Mesendoderm (in vitro differentiated cells): Measurements from ENCODE around the gene C1orf141.

Experiments
- DNase-seq: peaks from one replicate; pipeline ENCODE4 v3.0.0; 2013
- H2AK5ac ChIP-seq: 2 replicates; pipeline ENCODE4 v1.6.1; 2013; ENCODE audit warnings: low read length, inconsistent platforms
- H2BK120ac ChIP-seq: 2 replicates; pipeline ENCODE4 v1.6.1; 2013; ENCODE audit warnings: low read depth, mild to moderate bottlenecking, low read length, moderate library complexity, mixed read lengths
- H2BK15ac ChIP-seq: replicated peaks from 2 replicates; pipeline ENCODE4 v1.6.1; 2013; ENCODE audit warnings: low read depth, mild to moderate bottlenecking, moderate library complexity
- H2BK5ac ChIP-seq: 2 replicates; pipeline ENCODE4 v1.6.1; 2013; ENCODE audit warnings: low read length, inconsistent platforms
- H3K18ac ChIP-seq: 2 replicates; pipeline ENCODE4 v1.6.1; 2013; ENCODE audit warnings: mild to moderate bottlenecking, low read length, mixed read lengths
- H3K23ac ChIP-seq: one replicate; pipeline ENCODE4 v1.6.1; 2013; ENCODE audit warnings: low read length
- H3K27ac ChIP-seq: 2 replicates; pipeline ENCODE4 v1.5.1; 2013; ENCODE audit warnings: low read depth, mild to moderate bottlenecking, inconsistent platforms, low read length, moderate library complexity
- H3K27me3 ChIP-seq: 2 replicates; pipeline ENCODE4 v1.6.1; 2013; ENCODE audit warnings: low read length, control low read depth, mild to moderate bottlenecking, inconsistent platforms; ENCODE audit not compliant: insufficient read depth, poor library complexity
- H3K36me3 ChIP-seq: 2 replicates; pipeline ENCODE4 v1.6.1; 2013; ENCODE audit warnings: low read length, inconsistent platforms; ENCODE audit not compliant: control insufficient read depth, insufficient read depth
- H3K4ac ChIP-seq: one replicate; pipeline ENCODE4 v1.6.1; 2013; ENCODE audit warnings: low read depth, mild to moderate bottlenecking, low read length, moderate library complexity
- H3K4me1 ChIP-seq: 2 replicates; pipeline ENCODE4 v1.6.1; 2013; ENCODE audit warnings: low read depth, low read length, inconsistent platforms; ENCODE audit not compliant: control insufficient read depth
- H3K4me2 ChIP-seq: 2 replicates; pipeline ENCODE4 v1.6.1; 2013; ENCODE audit warnings: low read length
- H3K4me3 ChIP-seq: 2 replicates; pipeline ENCODE4 v1.5.1; 2013; ENCODE audit warnings: mild to moderate bottlenecking, low read length
- H3K56ac ChIP-seq: one replicate; pipeline ENCODE4 v1.6.1; 2013; ENCODE audit warnings: low read length
- H3K79me1 ChIP-seq: 2 replicates; pipeline ENCODE4 v1.6.1; 2013; ENCODE audit warnings: low read length, inconsistent platforms
- H3K79me2 ChIP-seq: 2 replicates; pipeline ENCODE4 v1.6.1; 2013; ENCODE audit warnings: mild to moderate bottlenecking, low read length; ENCODE audit not compliant: control insufficient read depth, insufficient read depth
- H3K9ac ChIP-seq: 2 replicates; pipeline ENCODE4 v1.6.1; 2013; ENCODE audit warnings: low read length, inconsistent platforms
- H4K5ac ChIP-seq: one replicate; pipeline ENCODE4 v1.6.1; 2013; ENCODE audit warnings: low read length
- H4K8ac ChIP-seq: one replicate; pipeline ENCODE4 v1.6.1; 2013; ENCODE audit warnings: low read depth, mild to moderate bottlenecking, control low read depth, low read length, moderate library complexity
- WGBS: extraction: QIAGEN DNeasy Blood & Tissue Kit; methylation state at CpG from one replicate; pipeline ENCODE4 v1.1.7; 2013; ENCODE audit warnings: low lambda C conversion rate, missing lambda C conversion rate; ENCODE audit not compliant: insufficient coverage; ENCODE audit errors: extremely low coverage; 5-methylcytosine and 5-hydroxymethylcytosine counted together

C1orf141 gene

GRCh38 chr1:67130673-67131072 is 4.1 kb downstream of the C1orf141 start:
- H3K23ac ChIP-seq: no peak overlapping the region
- H2AK5ac ChIP-seq: no peak overlapping the region
- H4K5ac ChIP-seq: no peak overlapping the region
- no peak overlapping the region for H3K56ac ChIP-seq
- H3K4me3 ChIP-seq: no peak overlapping the region
- DNase-seq: no peak
- H2BK120ac ChIP-seq: no peak overlapping the region
- no peak overlapping the region for H3K18ac ChIP-seq
- no peak overlapping the region for H3K9ac ChIP-seq
- no CpG with 5 or more reads among the region's 2 CpGs for WGBS
- no peaks in the 10 kb centered on the region for H3K79me1 ChIP-seq
- no peak overlapping the region for H3K4me2 ChIP-seq
- H2BK15ac ChIP-seq: no peak overlapping the region
- H3K79me2 ChIP-seq: no peaks in the 10 kb centered on the region
- H3K36me3 ChIP-seq: no peaks in the 10 kb centered on the region
- no peak overlapping the region for H4K8ac ChIP-seq
- no peaks in the 10 kb centered on the region for H3K27me3 ChIP-seq
- no peaks in the 10 kb centered on the region for H3K4me1 ChIP-seq
- H3K4ac ChIP-seq: no peak overlapping the region
- no peak overlapping the region for H2BK5ac ChIP-seq
- H3K27ac ChIP-seq: no peak overlapping the region

GRCh38 chr1:67126974-67127373 is 7.8 kb downstream of the C1orf141 start:
- Histone ChIP-seq H3K9ac (no peak overlapping the region), H3K27ac (no peak overlapping the region), H3K4me3 (no peak overlapping the region), H2AK5ac (no peak overlapping the region), H3K18ac (no peak overlapping the region), H2BK5ac (no peak overlapping the region), H3K36me3 (no peaks in the 10 kb centered on the region), H3K4me2 (no peak overlapping the region), H3K56ac (no peak overlapping the region), H4K5ac (no peak overlapping the region), H3K4ac (no peak overlapping the region), H3K4me1 (no peaks in the 10 kb centered on the region), H2BK15ac (no peak overlapping the region), H3K27me3 (no peaks in the 10 kb centered on the region), H3K79me1 (no peaks in the 10 kb centered on the region), H2BK120ac (no peak overlapping the region), H4K8ac (no peak overlapping the region), H3K79me2 (no peaks in the 10 kb centered on the region), H3K23ac (no peak overlapping the region)
- no peak for DNase-seq
- WGBS: no CpG with 5 or more reads among the region's 1 CpG

GRCh38 chr1:67126111-67126746 is 8.5 kb downstream of the C1orf141 start:
- no peak overlapping the region for H4K5ac ChIP-seq
- no peaks in the 10 kb centered on the region for H3K36me3 ChIP-seq
- H3K18ac ChIP-seq: peak overlapping the region; percentile 28
- WGBS: no CpG with 5 or more reads among the region's 5 CpGs
- no peak overlapping the region for H3K23ac ChIP-seq
- H3K4me2 ChIP-seq: no peak overlapping the region
- no peak overlapping the region for H3K4me3 ChIP-seq
- H4K8ac ChIP-seq: no peak overlapping the region
- no peak overlapping the region for H3K4ac ChIP-seq
- H3K9ac ChIP-seq: no peak overlapping the region
- H2BK120ac ChIP-seq: no peak overlapping the region
- H3K56ac ChIP-seq: no peak overlapping the region
- H2BK5ac ChIP-seq: no peak overlapping the region
- no peaks in the 10 kb centered on the region for H3K4me1 ChIP-seq
- H3K79me2 ChIP-seq: no peaks in the 10 kb centered on the region
- peak; percentile 30 for DNase-seq
- no peaks in the 10 kb centered on the region for H3K79me1 ChIP-seq
- no peak overlapping the region for H3K27ac ChIP-seq
- H2BK15ac ChIP-seq: no peak overlapping the region
- no peak overlapping the region for H2AK5ac ChIP-seq
- H3K27me3 ChIP-seq: no peaks in the 10 kb centered on the region

- Histone ChIP-seq H4K8ac (no peak overlapping the region), H2BK15ac (no peak overlapping the region), H3K18ac (no peak overlapping the region), H3K4ac (no peak overlapping the region), H3K27ac (no peak overlapping the region), H3K4me1 (no peaks in the 10 kb centered on the region), H3K56ac (no peak overlapping the region), H3K23ac (no peak overlapping the region), H4K5ac (no peak overlapping the region), H3K9ac (no peak overlapping the region), H3K4me2 (no peak overlapping the region), H2AK5ac (no peak overlapping the region), H3K4me3 (no peak overlapping the region), H3K36me3 (no peaks in the 10 kb centered on the region), H3K79me2 (no peaks in the 10 kb centered on the region), H3K27me3 (no peaks in the 10 kb centered on the region), H2BK5ac (no peak overlapping the region), H2BK120ac (no peak overlapping the region), H3K79me1 (no peaks in the 10 kb centered on the region)
- no CpG with 5 or more reads among the region's 4 CpGs for WGBS
- no peak for DNase-seq
These were observed 10.3 kb downstream of the C1orf141 start for GRCh38 chr1:67124455-67124854.

- H3K4me2 ChIP-seq: no peak overlapping the region
- H3K79me1 ChIP-seq: no peaks in the 10 kb centered on the region
- no peak overlapping the region for H2AK5ac ChIP-seq
- H3K18ac ChIP-seq: no peak overlapping the region
- no peaks in the 10 kb centered on the region for H3K27me3 ChIP-seq
- no peak for DNase-seq
- no peak overlapping the region for H2BK120ac ChIP-seq
- no peak overlapping the region for H2BK5ac ChIP-seq
- H3K56ac ChIP-seq: no peak overlapping the region
- H3K36me3 ChIP-seq: no peaks in the 10 kb centered on the region
- no peak overlapping the region for H3K27ac ChIP-seq
- H4K5ac ChIP-seq: no peak overlapping the region
- no peaks in the 10 kb centered on the region for H3K79me2 ChIP-seq
- no peak overlapping the region for H3K9ac ChIP-seq
- H3K4me3 ChIP-seq: no peak overlapping the region
- H2BK15ac ChIP-seq: no peak overlapping the region
- H3K23ac ChIP-seq: no peak overlapping the region
- H3K4ac ChIP-seq: no peak overlapping the region
- no peak overlapping the region for H4K8ac ChIP-seq
- no CpG with 5 or more reads among the region's 4 CpGs for WGBS
- no peaks in the 10 kb centered on the region for H3K4me1 ChIP-seq
These were observed 13.7 kb downstream of the C1orf141 start for GRCh38 chr1:67120855-67121619.
